HL-60 (cell line): Measurements from ENCODE around the gene CENPVL2.
"Not testable (repeated sequence)": the region's sequence is repeated elsewhere in the genome, so short reads cannot be mapped to it uniquely, and the experiment has no call there.

ENCODE experiments used
- DNase-seq, 2 experiments: peaks; one replicate each; pipeline ENCODE4 v3.0.0-alpha.2; 2010 to 2020; ENCODE audit warnings: low read depth in 1 of 2, low spot score in 1 of 2
- H3K27ac ChIP-seq: fragments of 250-450 bp; sonication (Bioruptor Pico); replicated peaks from 2 replicates; pipeline ENCODE4 v1.5.1; 2020; ENCODE audit warnings: mild to moderate bottlenecking, moderate library complexity
- H3K27me3 ChIP-seq: fragments of 250-450 bp; sonication (Bioruptor Pico); 2 replicates; pipeline ENCODE4 v1.5.1; 2021; ENCODE audit warnings: mild to moderate bottlenecking, moderate library complexity; ENCODE audit not compliant: insufficient read depth, poor library complexity, severe bottlenecking
- H3K4me3 ChIP-seq: replicated peaks from 2 replicates; pipeline ENCODE4 v1.5.1; 2011; ENCODE audit warnings: mild to moderate bottlenecking, control low read depth, low read length; ENCODE audit not compliant: insufficient read depth
- GABPA ChIP-seq: IDR thresholded peaks from 2 replicates; pipeline ENCODE4 v1.6.1; 2012; ENCODE audit warnings: low read depth
- POLR2AphosphoS5 ChIP-seq: IDR thresholded peaks from 2 replicates; pipeline ENCODE4 v1.6.1; 2012; ENCODE audit warnings: low read depth
- SPI1 ChIP-seq: IDR thresholded peaks from 2 replicates; pipeline ENCODE4 v1.6.1; 2012; ENCODE audit warnings: low read depth, mild to moderate bottlenecking, borderline replicate concordance
- long read RNA-seq: library from polyadenylated mRNA; unstranded; transcript quantifications from one replicate; pipeline ENCODE4 v2.0.0, GENCODE V29; 2020
- TF ChIP-seq, protein P1 (sequence below): IDR thresholded peaks from 2 replicates; pipeline ENCODE4 v1.6.1; 2012; ENCODE audit warnings: low read depth; ENCODE audit not compliant: insufficient replicate concordance
- TF ChIP-seq, protein P2 (sequence below): IDR thresholded peaks from one replicate; pipeline ENCODE4 v1.5.1; 2011; ENCODE audit warnings: low read length, control low read depth, inconsistent platforms; ENCODE audit not compliant: insufficient read depth

Gene CENPVL2
- long read RNA-seq: 0 reads

DNA sequence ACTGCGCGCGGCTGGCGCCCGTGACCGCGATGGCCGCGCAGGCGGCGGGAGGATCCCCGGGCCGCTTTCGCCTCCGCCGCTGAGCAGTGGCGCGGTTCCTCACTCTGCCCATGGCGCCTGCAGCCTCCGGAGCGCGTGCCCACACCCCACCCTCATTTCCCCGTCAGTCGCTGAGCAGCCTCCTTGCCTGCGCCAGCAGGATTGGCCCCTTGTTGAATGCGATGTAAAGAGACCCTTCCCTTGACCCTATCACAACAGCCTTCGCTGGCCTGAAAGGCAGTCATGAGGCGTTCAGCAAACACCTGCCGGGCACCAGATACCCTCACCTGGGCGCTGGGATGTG, at the start of gene CENPVL2:
Gene CENPVL2 (minus strand): TSS at position 112 of the 343 bp plus-strand sequence. CDS start 0 bp downstream, at position 112.
- not testable (repeated sequence) for DNase-seq, H3K27ac ChIP-seq, H3K27me3 ChIP-seq, H3K4me3 ChIP-seq

DNA sequence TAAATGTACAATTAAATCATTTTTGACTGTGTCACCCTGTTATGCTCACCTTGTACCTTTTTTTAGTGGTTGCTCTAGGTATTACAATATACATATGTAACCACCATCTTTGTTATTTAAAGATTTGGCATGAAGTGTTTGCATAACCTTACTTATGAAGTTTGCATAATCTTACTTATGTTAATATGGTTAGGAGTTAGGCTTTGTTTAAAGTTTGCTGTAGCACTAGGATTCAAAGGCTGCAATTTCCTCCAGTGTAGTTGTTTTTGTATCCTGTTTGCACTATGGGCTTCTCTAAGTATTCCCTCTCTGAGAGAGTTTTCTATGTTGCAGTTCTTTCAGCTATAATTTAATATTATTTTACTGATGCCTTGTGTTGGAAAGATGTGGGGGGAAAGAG, 45.6 kb upstream of the CENPVL2 start:
- no peaks in the 10 kb centered on the region for H3K27me3 ChIP-seq
- DNase-seq: no peak

DNA sequence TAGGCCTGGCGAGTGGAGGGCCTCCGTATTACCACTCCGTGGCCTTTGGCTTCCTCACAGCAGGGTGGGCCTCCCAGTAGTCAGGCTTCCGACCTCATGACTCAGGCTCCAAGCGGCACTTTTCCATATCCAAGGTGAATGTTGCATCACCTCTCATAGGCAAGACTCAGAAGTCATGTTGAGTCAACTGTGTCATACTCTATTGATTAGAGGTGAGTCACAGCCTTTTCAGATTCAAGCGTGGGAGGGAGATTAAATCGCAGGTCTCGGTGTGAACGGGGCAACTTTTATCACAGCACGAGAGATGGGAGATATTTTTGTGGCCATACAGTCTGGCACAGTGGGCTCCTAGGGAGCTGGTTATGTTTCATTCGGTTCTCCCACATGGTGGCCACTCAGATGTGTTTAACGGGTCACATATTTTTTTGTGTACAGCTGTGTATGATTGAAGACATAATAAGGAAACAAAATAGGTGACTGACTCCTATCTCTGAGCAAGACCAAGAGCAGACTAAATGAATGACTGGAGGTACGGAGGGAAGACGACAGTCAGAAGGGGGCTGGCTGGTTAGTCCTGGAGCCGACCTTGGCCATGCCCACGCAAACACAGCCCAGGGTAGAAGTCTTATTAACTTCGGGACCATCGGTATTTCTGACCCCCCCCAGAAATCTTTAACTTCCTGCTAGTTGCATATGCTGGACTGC, 30.5 kb upstream of the CENPVL2 start:
- H3K27me3 ChIP-seq, DNase-seq, H3K27ac ChIP-seq, H3K4me3 ChIP-seq: not testable (repeated sequence)

More for the DNA sequence above, 45.6 kb upstream of the CENPVL2 start:
- TF ChIP-seq GABPA (no peak), POLR2AphosphoS5 (no peak), SPI1 (no peak)
- TF ChIP-seq, protein P1, sequence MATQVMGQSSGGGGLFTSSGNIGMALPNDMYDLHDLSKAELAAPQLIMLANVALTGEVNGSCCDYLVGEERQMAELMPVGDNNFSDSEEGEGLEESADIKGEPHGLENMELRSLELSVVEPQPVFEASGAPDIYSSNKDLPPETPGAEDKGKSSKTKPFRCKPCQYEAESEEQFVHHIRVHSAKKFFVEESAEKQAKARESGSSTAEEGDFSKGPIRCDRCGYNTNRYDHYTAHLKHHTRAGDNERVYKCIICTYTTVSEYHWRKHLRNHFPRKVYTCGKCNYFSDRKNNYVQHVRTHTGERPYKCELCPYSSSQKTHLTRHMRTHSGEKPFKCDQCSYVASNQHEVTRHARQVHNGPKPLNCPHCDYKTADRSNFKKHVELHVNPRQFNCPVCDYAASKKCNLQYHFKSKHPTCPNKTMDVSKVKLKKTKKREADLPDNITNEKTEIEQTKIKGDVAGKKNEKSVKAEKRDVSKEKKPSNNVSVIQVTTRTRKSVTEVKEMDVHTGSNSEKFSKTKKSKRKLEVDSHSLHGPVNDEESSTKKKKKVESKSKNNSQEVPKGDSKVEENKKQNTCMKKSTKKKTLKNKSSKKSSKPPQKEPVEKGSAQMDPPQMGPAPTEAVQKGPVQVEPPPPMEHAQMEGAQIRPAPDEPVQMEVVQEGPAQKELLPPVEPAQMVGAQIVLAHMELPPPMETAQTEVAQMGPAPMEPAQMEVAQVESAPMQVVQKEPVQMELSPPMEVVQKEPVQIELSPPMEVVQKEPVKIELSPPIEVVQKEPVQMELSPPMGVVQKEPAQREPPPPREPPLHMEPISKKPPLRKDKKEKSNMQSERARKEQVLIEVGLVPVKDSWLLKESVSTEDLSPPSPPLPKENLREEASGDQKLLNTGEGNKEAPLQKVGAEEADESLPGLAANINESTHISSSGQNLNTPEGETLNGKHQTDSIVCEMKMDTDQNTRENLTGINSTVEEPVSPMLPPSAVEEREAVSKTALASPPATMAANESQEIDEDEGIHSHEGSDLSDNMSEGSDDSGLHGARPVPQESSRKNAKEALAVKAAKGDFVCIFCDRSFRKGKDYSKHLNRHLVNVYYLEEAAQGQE: no peak
- TF ChIP-seq, protein P2, sequence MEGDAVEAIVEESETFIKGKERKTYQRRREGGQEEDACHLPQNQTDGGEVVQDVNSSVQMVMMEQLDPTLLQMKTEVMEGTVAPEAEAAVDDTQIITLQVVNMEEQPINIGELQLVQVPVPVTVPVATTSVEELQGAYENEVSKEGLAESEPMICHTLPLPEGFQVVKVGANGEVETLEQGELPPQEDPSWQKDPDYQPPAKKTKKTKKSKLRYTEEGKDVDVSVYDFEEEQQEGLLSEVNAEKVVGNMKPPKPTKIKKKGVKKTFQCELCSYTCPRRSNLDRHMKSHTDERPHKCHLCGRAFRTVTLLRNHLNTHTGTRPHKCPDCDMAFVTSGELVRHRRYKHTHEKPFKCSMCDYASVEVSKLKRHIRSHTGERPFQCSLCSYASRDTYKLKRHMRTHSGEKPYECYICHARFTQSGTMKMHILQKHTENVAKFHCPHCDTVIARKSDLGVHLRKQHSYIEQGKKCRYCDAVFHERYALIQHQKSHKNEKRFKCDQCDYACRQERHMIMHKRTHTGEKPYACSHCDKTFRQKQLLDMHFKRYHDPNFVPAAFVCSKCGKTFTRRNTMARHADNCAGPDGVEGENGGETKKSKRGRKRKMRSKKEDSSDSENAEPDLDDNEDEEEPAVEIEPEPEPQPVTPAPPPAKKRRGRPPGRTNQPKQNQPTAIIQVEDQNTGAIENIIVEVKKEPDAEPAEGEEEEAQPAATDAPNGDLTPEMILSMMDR: no peak
- no peak overlapping the region for H3K27ac ChIP-seq
- no peak overlapping the region for H3K4me3 ChIP-seq

DNA sequence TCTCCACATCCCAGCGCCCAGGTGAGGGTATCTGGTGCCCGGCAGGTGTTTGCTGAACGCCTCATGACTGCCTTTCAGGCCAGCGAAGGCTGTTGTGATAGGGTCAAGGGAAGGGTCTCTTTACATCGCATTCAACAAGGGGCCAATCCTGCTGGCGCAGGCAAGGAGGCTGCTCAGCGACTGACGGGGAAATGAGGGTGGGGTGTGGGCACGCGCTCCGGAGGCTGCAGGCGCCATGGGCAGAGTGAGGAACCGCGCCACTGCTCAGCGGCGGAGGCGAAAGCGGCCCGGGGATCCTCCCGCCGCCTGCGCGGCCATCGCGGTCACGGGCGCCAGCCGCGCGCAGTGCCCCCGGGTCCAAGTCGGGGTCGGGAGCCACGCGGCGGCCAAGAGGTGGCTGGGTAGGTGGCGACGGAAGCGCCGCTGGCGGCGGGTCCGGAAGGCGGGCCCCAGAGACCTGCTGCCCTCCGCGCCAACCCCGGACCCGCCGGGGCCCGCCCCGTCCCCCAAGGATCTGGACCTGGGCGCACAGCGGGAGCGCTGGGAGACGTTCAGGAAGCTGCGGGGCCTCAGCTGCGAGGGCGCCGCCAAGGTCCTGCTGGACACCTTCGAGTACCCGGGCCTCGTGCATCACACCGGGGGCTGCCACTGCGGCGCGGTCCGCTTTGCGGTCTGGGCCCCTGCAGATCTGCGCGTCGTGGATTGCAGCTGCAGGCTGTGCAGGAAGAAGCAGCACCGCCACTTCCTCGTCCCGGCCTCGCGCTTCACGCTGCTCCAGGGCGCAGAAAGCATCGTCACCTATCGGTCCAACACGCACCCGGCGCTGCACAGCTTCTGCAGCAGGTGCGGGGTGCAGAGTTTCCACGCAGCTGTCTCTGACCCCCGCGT, 27.9 kb upstream of the CENPVL2 start, which contains the start of gene CENPVL1:
Gene CENPVL1 (plus strand): TSS at position 236 of the 888 bp plus-strand sequence. CDS start 0 bp downstream, at position 236.
- not testable (repeated sequence) for H3K4me3 ChIP-seq, DNase-seq

DNA sequence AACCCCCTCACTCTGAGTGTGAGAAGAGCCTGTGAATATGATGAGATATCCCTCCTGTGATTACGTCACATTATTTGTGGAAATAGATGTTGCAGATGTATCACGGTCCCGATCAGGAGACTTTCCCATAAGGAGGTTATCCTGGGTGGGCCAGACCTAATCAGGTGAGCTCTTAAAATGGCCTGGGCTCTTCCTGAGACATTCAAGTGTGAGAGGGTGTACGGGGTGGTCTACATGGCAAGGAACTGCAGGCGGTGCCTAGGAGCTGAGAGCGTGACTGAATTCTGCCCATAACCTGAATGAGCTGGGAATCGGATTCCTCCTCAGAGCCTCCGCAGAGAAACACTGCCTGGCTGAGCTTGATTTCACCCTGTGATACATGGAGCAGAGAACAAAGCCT, 14.8 kb upstream of the CENPVL2 start:
- Histone ChIP-seq H3K4me3 (no peak overlapping the region), H3K27ac (no peak overlapping the region), H3K27me3 (no peaks in the 10 kb centered on the region)
- no peak for DNase-seq
- TF ChIP-seq POLR2AphosphoS5: no peak
- no peak for TF ChIP-seq GABPA
- no peak for TF ChIP-seq SPI1
- TF ChIP-seq, protein P2: no peak

More for the DNA sequence above, 27.9 kb upstream of the CENPVL2 start, which contains the start of gene CENPVL1:
- H3K27me3 ChIP-seq, H3K27ac ChIP-seq: not testable (repeated sequence)

DNA sequence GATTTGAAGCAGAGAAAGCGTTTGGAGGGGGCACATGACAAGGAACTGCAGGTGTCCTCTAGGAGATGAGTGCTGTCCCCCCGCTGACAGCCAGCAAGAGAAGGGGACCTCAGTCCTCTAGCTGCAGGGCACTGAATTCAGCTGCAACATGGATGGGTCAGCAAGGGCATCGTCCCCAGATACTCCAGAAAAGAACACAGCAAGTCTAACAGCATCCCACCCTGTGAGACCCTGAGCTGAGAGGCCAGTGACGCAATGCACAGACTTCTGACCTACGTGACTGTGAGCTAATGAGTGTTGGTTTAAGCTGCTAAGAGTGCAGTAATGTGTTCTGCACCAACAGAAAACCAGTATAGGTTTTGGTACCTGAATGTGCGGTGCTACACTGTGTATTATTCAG, 11.6 kb upstream of the CENPVL2 start:
- H3K27ac ChIP-seq: no peak overlapping the region
- no peak for DNase-seq

More for the DNA sequence above, 11.6 kb upstream of the CENPVL2 start:
- H3K27me3 ChIP-seq: no peaks in the 10 kb centered on the region
- TF ChIP-seq, protein P2: no peak
- TF ChIP-seq SPI1 (no peak), GABPA (no peak), POLR2AphosphoS5 (no peak)
- TF ChIP-seq, protein P1: no peak
- H3K4me3 ChIP-seq: no peak overlapping the region
